Endothelial cell of umbilical vein (primary cell): ENCODE measurements around the gene ATF7IP. TPM values are rescaled to one million over a fixed set of nuclear protein-coding genes. Genes with fewer than 3 reads are reported as not detected.

Experiments
- BruUV-seq: library from RNA; stranded (reverse); fragments of 400-500 nt; replicated peaks from 2 replicates; lab custom pipeline; 2021; lab: Mats Ljungman, UMichigan
- CTCF ChIA-PET: fragments of 300-600, 350-600 bp; sonication (Branson Sonifier 250); formaldehyde crosslinking; loops from one replicate; lab custom pipeline; 2021; ENCODE audit warnings: antibody characterized with exemption, inconsistent platforms; lab: Charles Lee
- POLR2A ChIA-PET: fragments of 300-600, 350-600 bp; sonication (Branson Sonifier 250); formaldehyde crosslinking; loops from one replicate; lab custom pipeline; 2021; ENCODE audit warnings: antibody characterized with exemption, inconsistent platforms; lab: Charles Lee
- DNase-seq: peaks from one replicate; pipeline ENCODE4 v3.0.0-alpha.2; 2011; ENCODE audit warnings: low read depth, low spot score
- FAIRE-seq: peaks from 2 replicates; lab custom pipeline; 2011; peaks lifted over from hg19 to GRCh38; lab: Jason Lieb, UNC
- H2AFZ ChIP-seq: 2 replicates; pipeline ENCODE4 v1.6.0; 2012; ENCODE audit warnings: low read depth, low read length, control low read depth, inconsistent platforms
- H3K27ac ChIP-seq: 2 replicates; pipeline ENCODE4 v1.5.1; 2011; ENCODE audit warnings: low read depth, mild to moderate bottlenecking, control low read depth, low read length, moderate library complexity; ENCODE audit not compliant: insufficient read depth
- H3K27me3 ChIP-seq, 2 experiments: 2 replicates each; pipeline versions ENCODE4 v1.6.0 to v1.6.1; 2011; ENCODE audit warnings: low read length in 2 of 2, mixed read lengths in 1 of 2; ENCODE audit not compliant: control insufficient read depth in 2 of 2, insufficient read depth in 2 of 2
- H3K36me3 ChIP-seq, 2 experiments: 2 replicates in 1 of 2; 3 replicates in 1 of 2; pipeline ENCODE4 v1.5.1; 2011; ENCODE audit warnings: low read length in 2 of 2, mild to moderate bottlenecking in 1 of 2, moderate library complexity in 1 of 2; ENCODE audit not compliant: control insufficient read depth in 2 of 2, insufficient read depth in 2 of 2; ENCODE audit errors: extremely low read depth in 1 of 2
- H3K4me1 ChIP-seq: 3 replicates; pipeline ENCODE4 v1.5.1; 2011; ENCODE audit warnings: mild to moderate bottlenecking, low read length; ENCODE audit not compliant: control insufficient read depth, insufficient read depth; ENCODE audit errors: extremely low read depth
- H3K4me2 ChIP-seq: 2 replicates; pipeline ENCODE4 v1.6.1; 2011; ENCODE audit warnings: low read length, control low read depth, mixed read lengths; ENCODE audit not compliant: insufficient read depth
- H3K4me3 ChIP-seq, 3 experiments: fragments of 200-600 bp in 1 of 3; sonication (generic), shearing (Covaris generic) in 1 of 3; replicated peaks in 1 of 3; 2 replicates each; pipeline ENCODE4 v1.5.1; 2011 to 2016; ENCODE audit warnings: control low read depth in 3 of 3, low read length in 3 of 3, mild to moderate bottlenecking in 2 of 3, inconsistent platforms in 1 of 3, low read depth in 1 of 3, moderate library complexity in 1 of 3; ENCODE audit not compliant: insufficient read depth in 1 of 3
- H3K79me2 ChIP-seq: 2 replicates; pipeline ENCODE4 v1.6.0; 2012; ENCODE audit warnings: low read length, inconsistent platforms; ENCODE audit not compliant: control insufficient read depth, insufficient read depth
- H3K9ac ChIP-seq: replicated peaks from 2 replicates; pipeline ENCODE3; 2011; ENCODE audit warnings: low read length, control low read depth; ENCODE audit not compliant: insufficient read depth; ENCODE audit errors: extremely low read depth
- H3K9me1 ChIP-seq: replicated peaks from 3 replicates; pipeline ENCODE4 v1.6.0; 2011; ENCODE audit warnings: mild to moderate bottlenecking, low read length; ENCODE audit not compliant: control insufficient read depth, insufficient read depth; ENCODE audit errors: extremely low read depth
- H3K9me3 ChIP-seq: replicated peaks from 2 replicates; pipeline ENCODE4 v1.5.1; 2012; ENCODE audit warnings: low read length, inconsistent platforms; ENCODE audit not compliant: control insufficient read depth, insufficient read depth
- H4K20me1 ChIP-seq: replicated peaks from 2 replicates; pipeline ENCODE3; 2011; ENCODE audit warnings: mild to moderate bottlenecking, low read length; ENCODE audit not compliant: control insufficient read depth, insufficient read depth; ENCODE audit errors: extremely low read depth
- CTCF ChIP-seq, 2 donors: IDR thresholded peaks; 1 replicate in 1 of 2; 2 replicates in 1 of 2; pipeline ENCODE4 v1.5.1; 2011; ENCODE audit warnings: low read length in 2 of 2, mild to moderate bottlenecking in 2 of 2, moderate library complexity in 2 of 2, control low read depth in 1 of 2, inconsistent platforms in 1 of 2, low read depth in 1 of 2; ENCODE audit not compliant: insufficient read depth in 1 of 2; ENCODE audit errors: extremely low read depth in 1 of 2
- EZH2 ChIP-seq: IDR thresholded peaks from 2 replicates; pipeline ENCODE4 v1.6.1; 2012; ENCODE audit warnings: borderline replicate concordance, low read depth, mild to moderate bottlenecking, moderate library complexity, low read length, inconsistent platforms; ENCODE audit not compliant: severe bottlenecking
- FOS ChIP-seq: IDR thresholded peaks from 2 replicates; pipeline ENCODE4 v1.6.1; 2011; ENCODE audit warnings: mild to moderate bottlenecking, low read length, moderate library complexity, borderline replicate concordance; ENCODE audit not compliant: insufficient read depth
- GATA2 ChIP-seq: IDR thresholded peaks from 2 replicates; pipeline ENCODE4 v1.7.0; 2011; ENCODE audit warnings: low read depth, mild to moderate bottlenecking, moderate library complexity, mixed read lengths, low read length; ENCODE audit not compliant: insufficient read length, insufficient read depth
- JUN ChIP-seq: IDR thresholded peaks from 2 replicates; pipeline ENCODE4 v1.6.1; 2011; ENCODE audit warnings: borderline replicate concordance, low read depth; ENCODE audit not compliant: insufficient read length, insufficient read depth
- MAX ChIP-seq: IDR thresholded peaks from 2 replicates; pipeline ENCODE4 v1.6.1; 2011; ENCODE audit not compliant: insufficient read depth, insufficient read length
- MYC ChIP-seq: IDR thresholded peaks from one replicate; pipeline ENCODE4 v1.6.1; 2011; ENCODE audit warnings: mild to moderate bottlenecking, low read depth, low read length
- POLR2A ChIP-seq: IDR thresholded peaks from 2 replicates; pipeline ENCODE4 v1.6.1; 2012; ENCODE audit warnings: low read depth, mild to moderate bottlenecking, control low read depth, low read length
- POLR2AphosphoS5 ChIP-seq: IDR thresholded peaks from 2 replicates; pipeline ENCODE4 v1.6.1; 2012; ENCODE audit warnings: low read depth, mild to moderate bottlenecking, control low read depth, low read length, moderate library complexity; ENCODE audit not compliant: insufficient read depth
- dilution Hi-C: fragments of 300-500 bp; cut with MboI; formaldehyde crosslinking; loops from one replicate; pipeline ENCODE4 v1.15.0; 2019; ENCODE audit warnings: low sequenced_read_pairs; ENCODE audit not compliant: extremely low pct_ligation_motif_present
- intact Hi-C: fragments of 100-400 bp; cut with micrococcal nuclease; formaldehyde crosslinking; loops from one replicate; pipeline ENCODE4 v1.10.0; 2022
- polyA plus RNA-seq, 4 experiments: library from polyadenylated mRNA; depleted of rRNA in 3 of 4; stranded (reverse) in 3 of 4; unstranded in 1 of 4; fragments of >200 nt; gene quantifications; 2 replicates each; pipeline versions ENCODE4 v1.2.1 to v1.2.3, GENCODE V29; 2011 to 2012; ENCODE audit warnings: missing spikeins in 1 of 4
- total RNA-seq: library from RNA; stranded (reverse); gene quantifications from 2 replicates; pipeline ENCODE4 v1.2.3, GENCODE V29; 2021

The ATF7IP gene
- total and polyA plus RNA-seq, 2 donors (not counting 3 experiments of a cell fraction or from before 2014, with no cell fraction given): 14.5 to 73.5 TPM

- H4K20me1 ChIP-seq: peaks cover 2% of the 10 kb centered on the region
- no peak for TF ChIP-seq MAX
- H3K4me3 ChIP-seq: no peak overlapping the region
- peaks cover 4 to 6% of the 10 kb centered on the region in 2 experiments for H3K36me3 ChIP-seq
- BruUV-seq: no TSS peak
- no peak overlapping the region for H3K4me2 ChIP-seq
- peaks cover 21% of the 10 kb centered on the region for H3K79me2 ChIP-seq
- no peaks in the 10 kb centered on the region for H3K4me1 ChIP-seq
- H3K27me3 ChIP-seq: no peaks in the 10 kb centered on the region
- dilution Hi-C loops (no loop called here), intact Hi-C loops (no loop called here)
- H3K9me1 ChIP-seq: no peaks in the 10 kb centered on the region
- H3K27ac ChIP-seq: no peak overlapping the region
- ChIA-PET POLR2A (no interaction called here), CTCF (interaction anchor here (0.7 to 5.3 kb wide), 7 partner anchors 9 to 214 kb away, joined by 3 to 87 read pairs (median 3); no protein-coding TSS in a partner anchor)
- no peak overlapping the region for H2AFZ ChIP-seq
- H3K9me3 ChIP-seq: no peaks in the 10 kb centered on the region
- no peak overlapping the region for H3K9ac ChIP-seq
- FAIRE-seq: no peak
- DNase-seq: no peak
Measured at GRCh38 chr12:14452336-14452735, 86.9 kb downstream of the ATF7IP start.

- peaks cover 21% of the 10 kb centered on the region for H3K79me2 ChIP-seq
- CTCF ChIA-PET: interaction anchor here (0.7 to 5.3 kb wide), 7 partner anchors 10 to 215 kb away, joined by 3 to 87 read pairs (median 5); no protein-coding TSS in a partner anchor
- peaks cover 2% of the 10 kb centered on the region in 2 experiments for H3K36me3 ChIP-seq
- intact Hi-C loops (no loop called here), dilution Hi-C loops (no loop called here)
- no peak overlapping the region for H3K9ac ChIP-seq
- DNase-seq (no peak), FAIRE-seq (no peak)
- H3K4me3 ChIP-seq: no peak overlapping the region
- H3K9me1 ChIP-seq: no peaks in the 10 kb centered on the region
- no peak overlapping the region for H2AFZ ChIP-seq
- TF ChIP-seq EZH2 (no peak), POLR2AphosphoS5 (no peak), MYC (no peak), JUN (no peak), FOS (no peak), POLR2A (no peak), MAX (no peak), CTCF (IDR thresholded peaks at IDR 0.05; ENCODE audit: extremely low read depth in 1 of 2, insufficient read depth in 1 of 2, low read depth in 1 of 2, low read length in 2 of 2) (no peak), GATA2 (no peak)
- H3K27ac ChIP-seq: no peak overlapping the region
- no TSS peak for BruUV-seq
- H4K20me1 ChIP-seq: peaks cover 2% of the 10 kb centered on the region
- H3K4me2 ChIP-seq: no peak overlapping the region
- no peaks in the 10 kb centered on the region for H3K9me3 ChIP-seq
- POLR2A ChIA-PET: no interaction called here
- H3K4me1 ChIP-seq: no peaks in the 10 kb centered on the region
- H3K27me3 ChIP-seq: no peaks in the 10 kb centered on the region
Measured at GRCh38 chr12:14452865-14453264, 87.4 kb downstream of the ATF7IP start.
